ENCODE data around the gene ESRRB.
"Not testable (repeated sequence)": the region's sequence is repeated elsewhere in the genome, so short reads cannot be mapped to it uniquely, and the experiment has no call there.

ESRRB gene

DNA sequence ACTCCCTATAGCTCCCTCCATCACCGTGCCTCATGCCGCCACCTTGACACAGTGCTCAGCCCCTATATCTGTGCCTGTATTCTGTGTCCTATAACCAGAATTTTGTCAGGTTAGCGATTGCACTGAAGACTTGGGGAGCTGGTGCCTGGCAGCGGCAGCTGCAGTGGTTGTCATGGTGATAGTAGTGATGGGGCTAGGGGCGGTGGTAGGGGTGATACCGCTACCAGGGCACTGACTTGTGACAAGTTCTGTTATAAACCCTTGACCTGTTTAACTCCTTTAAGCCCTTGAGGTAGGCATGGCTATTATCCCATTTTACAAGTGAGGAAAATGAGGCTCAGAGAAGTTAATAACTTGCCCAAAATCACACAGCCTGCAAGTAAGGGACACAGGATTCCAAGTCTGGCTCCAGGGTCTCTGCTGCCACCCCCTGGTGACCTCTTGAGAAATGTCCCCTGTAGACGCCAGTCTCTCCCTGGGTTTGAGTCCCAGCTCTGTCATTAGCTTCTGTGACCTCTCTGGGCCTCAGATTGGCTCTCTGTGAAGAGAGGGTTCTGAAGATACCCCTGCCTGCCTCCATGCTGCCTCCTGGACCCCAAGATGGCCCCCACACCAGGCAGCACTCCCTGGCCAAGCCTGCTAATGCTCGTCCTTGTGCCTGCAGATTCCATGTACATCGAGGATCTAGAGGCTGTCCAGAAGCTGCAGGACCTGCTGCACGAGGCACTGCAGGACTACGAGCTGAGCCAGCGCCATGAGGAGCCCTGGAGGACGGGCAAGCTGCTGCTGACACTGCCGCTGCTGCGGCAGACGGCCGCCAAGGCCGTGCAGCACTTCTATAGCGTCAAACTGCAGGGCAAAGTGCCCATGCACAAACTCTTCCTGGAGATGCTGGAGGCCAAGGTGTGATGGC is 121.9 kb downstream of the ESRRB start:
- DNase-seq (ENCODE audit: low read depth): no peak

DNA sequence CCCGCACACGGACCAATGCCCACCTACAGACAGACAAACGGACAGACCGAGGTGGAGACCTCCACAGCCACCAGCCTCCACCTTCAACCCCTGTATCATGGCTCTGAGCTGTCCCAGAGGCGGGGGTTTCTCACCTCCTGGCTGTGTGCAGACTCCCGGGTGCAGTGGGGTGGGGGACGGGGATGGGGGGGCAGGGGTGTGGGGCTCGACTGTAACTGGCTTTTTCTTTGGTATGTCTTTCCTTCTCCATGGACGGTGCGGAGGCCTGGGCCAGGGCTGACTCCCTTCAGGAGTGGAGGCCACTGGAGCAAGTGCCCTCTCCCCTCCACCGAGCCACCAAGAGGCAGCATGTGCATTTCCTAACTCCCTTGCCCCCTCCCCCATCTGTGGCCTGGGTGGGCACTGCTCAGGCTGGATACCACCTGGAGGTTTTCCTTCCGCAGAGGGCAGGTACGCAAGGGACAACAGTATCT is 122.6 kb downstream of the ESRRB start:
- no peak for DNase-seq (ENCODE audit: low read depth)

DNA sequence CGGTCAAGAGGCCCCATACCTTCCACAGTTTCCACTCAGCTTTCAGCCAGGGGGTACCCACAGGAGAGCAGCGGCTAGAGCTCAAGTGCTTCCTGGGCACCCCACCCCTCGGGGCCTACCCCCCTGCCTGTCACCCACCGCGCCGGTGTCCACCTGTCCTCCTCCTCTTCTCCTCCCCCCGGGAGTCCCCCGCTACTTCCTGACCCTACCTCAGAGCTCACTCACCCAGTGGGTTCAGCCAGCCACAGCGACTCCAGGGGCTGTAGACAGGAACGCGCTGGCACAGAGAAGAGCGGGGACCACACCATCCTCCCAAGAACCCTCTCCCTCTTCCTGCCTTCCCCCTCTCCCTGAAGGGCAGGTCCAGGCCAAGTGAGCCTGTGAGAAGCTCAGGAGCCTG is 123.0 kb downstream of the ESRRB start:
- DNase-seq (ENCODE audit: low read depth): no peak

DNA sequence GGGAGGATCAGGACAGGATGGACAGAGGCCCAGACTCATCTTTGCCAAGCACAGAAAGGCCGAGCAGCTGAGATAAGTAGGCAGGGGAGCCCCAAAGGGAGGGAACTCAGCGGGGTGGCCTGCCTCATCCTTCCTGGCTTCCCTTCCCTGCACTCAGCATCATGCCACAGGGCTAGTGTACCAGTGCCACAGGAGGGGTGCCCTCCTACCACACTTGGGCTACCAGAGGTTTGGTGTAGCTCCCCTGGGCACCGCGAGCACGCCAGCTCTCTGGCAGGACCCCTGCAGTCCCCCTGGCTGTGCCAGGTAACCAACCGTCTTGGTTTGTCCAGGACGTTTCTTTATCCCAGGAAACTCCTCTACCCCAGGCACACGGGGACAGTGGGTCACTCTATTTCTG is 123.5 kb downstream of the ESRRB start:
- DNase-seq (ENCODE audit: low read depth): no peak

DNA sequence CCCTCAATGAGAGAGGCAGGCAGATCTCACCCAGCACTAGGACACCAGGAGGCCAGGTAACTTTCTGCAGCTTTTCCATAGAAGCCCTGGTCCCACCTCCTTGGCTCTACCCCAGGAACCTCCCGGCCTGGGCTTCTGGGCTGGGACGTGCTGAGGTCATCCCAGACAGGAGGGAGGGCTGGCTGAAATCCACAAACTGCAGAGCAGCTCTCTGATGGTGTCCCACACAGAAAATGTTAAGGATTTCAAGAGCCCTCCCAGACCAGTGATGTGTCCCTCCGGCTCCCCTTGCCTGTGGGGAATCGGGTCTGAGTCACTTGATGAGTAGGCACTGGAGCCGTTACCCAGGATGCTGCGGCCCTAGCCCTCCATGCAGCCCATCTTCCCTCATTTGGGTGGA is 124.1 kb downstream of the ESRRB start:
- no peak for DNase-seq (ENCODE audit: low read depth)

DNA sequence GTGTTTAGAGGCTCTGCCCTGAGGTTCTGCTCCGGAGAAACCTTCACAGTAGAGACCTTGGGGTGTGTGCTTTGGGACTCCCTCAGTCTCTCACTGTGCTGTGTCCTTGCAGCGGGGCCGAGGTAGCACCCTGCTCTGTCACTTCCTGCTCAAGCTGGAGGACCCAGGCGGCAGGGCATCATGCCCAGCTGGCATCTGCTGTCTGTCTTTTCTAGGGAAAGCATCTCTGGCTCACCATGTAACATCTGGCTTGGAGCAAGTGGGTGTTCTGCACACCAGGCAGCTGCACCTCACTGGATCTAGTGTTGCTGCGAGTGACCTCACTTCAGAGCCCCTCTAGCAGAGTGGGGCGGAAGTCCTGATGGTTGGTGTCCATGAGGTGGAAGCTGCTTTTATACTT is 124.5 kb downstream of the ESRRB start:
- no peak for DNase-seq (ENCODE audit: low read depth)

DNA sequence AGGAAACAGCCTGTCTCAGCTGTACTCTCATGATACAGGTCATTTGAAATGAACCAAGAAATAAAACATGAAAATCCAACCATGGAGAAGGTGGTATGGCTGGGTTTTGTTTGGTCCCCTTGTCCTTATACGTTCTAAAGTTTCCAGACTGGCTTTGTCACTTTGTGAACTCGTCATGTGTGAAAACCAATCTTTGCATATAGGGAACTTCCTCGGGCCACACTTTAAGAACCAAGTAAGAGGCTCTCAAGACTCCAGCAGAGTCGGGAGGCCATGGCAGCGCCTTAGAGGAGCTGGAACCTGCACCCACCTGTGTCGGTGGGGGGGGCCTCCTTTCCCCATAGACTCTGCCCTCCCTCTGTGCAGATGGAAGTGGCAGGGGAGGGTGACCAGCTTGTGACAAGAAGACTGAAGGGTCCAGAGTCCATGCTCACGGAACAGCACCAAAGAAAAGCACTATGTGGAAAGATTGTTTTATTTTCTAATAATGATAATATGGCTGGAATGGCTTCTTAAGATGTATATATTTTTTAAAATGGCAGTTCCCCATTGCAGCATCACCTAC is 125.3 kb downstream of the ESRRB start:
- DNase-seq (ENCODE audit: low read depth): no peak

DNA sequence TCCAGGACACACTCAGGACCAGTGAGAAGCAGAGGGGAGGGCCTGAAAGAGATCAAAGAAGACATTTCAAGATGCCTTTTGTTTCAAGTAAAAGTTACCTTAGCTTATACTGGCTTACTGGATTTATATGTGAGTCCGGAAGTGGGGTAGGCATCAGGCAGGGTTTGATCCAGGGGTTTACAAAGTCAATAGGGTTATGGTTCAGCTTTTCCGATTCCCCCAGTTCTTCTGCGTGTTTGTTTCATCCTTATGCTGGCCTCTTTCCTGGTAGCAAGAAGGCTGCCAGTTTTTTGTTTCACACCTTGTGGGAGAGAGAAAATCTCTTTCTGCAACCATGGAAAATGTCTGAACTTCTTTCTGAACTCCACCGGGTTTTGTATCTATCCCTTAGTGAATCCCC is 126.3 kb downstream of the ESRRB start:
- DNase-seq (ENCODE audit: low read depth): no peak

DNA sequence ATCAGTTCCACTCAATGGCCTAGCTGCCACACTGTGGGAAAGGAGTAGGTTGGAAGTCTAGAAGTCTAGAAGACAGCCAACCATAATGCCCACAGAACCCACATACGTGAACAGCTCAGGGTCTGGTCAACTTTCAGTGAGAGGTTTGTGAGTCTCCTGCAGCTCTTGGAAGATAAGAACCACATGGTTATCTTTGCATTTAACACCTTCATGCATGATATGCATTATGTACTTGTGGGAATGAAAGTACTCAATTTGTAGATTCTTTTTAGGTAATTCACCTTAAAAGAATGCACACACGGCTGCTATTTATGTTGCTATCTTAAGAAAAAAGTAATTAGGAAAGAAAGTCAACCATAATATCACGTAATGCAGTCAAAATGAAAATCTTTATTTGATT is 126.7 kb downstream of the ESRRB start:
- DNase-seq (ENCODE audit: low read depth): no peak

DNA sequence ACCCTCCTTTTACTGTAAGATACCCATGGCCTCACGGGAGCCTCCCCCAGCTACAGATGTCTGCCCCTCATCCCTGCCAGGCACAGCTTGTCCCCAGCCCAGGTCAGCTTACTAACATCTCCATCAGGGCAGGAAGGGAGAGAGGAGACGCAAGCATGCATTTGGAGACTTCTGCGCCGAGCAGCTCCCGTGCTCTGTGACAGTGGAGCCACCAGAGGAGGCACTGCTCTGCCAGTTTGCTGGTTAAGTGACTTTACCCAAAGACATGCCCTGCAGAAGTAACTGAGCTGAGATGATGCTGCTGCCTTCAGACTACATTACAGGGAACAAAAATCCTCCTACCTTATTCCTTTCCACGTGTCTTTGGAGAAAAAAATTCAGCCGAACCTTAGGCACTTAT is 133.4 kb downstream of the ESRRB start:
- DNase-seq (ENCODE audit: low read depth): no peak

DNA sequence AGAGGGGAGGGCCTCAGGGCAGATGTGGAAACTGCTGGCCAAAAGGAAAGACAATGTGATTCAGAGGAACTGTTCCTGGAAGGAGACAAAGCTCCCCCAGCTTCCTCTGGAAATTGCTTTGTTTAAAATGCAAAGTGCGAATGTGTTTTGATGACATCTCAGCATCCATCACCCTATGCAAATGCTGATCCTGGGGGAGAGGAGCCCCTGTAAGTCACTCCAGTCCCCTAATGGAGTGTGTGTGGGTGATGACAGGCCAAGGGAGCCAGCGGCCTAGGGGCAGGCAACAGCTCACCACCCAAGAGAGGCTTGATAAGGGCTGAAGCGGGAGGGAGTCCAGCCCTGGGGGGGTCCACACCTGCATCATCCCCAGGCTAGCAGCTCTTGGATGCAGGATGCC is 134.2 kb downstream of the ESRRB start:
- DNase-seq (ENCODE audit: low read depth): no peak

DNA sequence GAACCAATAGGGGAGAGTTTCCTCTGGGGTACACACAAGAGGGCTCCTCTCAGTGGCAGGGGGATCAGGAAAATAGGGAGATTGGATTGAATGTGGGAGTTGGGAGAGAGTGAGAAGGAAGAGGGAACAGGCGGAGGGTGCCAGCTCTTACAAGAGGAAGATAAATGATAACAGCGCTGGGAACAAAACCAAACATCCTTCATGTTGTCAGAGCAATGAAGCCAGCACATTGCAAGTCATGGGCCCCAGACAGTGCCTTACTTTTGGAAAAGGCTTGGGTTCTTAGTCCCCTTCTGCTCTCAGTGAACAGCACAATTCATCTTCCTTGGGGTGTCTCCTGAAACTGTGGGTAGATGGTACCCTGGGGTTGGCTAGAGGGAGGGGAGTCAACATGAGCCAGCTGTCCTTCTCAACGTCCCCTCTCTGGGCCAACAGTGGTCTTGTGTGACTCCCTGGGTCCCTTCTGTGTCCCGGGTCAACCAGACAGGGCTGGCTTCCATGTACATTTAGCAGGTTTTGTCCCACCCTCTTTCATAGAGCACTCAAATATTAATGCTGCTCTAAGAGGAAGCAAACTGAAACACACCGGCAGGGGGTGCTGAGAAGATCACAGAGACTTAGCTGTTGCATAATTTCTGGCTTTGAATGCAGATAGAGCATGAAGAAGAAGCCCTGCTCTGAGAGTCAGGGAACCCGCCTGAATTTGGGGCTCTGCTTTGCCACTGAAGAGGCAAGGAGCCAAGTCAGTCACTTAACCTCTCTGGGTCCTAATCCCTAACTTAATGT is 138.5 kb downstream of the ESRRB start:
- DNase-seq (ENCODE audit: low read depth): no peak

DNA sequence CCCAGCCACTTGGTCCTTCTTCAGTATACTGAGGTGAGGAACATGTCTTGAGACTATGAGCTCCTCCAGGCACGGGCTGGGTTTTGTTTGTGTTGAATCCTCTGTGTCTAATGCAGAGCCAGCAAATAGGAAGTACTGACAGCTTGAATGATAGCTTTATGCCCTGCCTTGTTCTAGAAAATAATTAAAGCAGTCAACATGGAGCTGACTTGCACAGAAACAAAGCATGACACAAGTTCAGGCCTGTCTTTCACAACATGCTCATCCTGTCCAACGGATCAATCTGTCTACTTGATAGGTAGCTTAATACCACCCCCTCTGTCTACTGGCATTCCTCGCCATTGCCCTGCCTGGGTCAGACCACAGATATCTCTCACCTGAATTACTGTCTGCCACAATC is 140.9 kb downstream of the ESRRB start:
- DNase-seq (ENCODE audit: low read depth): no peak

DNA sequence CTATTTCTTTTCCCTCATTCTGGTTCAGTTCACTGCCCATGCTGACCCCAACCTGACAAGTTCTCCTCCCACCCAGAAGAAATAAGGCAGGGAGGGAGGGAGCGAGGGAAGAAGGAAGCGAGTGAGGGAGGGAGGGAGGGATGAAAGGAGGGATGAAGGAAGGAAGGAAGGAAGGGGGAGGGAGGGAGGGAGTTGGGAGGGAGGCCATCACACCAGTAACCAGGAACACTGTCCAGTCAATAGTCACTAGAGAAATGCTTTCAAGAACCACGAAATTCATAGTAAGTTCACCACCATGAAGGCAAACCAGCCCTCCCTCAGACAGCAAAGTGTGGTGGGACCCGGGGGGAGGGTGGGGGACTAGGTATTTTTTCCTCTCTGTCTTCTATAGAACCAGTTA is 142.4 kb downstream of the ESRRB start:
- no peak for DNase-seq (ENCODE audit: low read depth)

DNA sequence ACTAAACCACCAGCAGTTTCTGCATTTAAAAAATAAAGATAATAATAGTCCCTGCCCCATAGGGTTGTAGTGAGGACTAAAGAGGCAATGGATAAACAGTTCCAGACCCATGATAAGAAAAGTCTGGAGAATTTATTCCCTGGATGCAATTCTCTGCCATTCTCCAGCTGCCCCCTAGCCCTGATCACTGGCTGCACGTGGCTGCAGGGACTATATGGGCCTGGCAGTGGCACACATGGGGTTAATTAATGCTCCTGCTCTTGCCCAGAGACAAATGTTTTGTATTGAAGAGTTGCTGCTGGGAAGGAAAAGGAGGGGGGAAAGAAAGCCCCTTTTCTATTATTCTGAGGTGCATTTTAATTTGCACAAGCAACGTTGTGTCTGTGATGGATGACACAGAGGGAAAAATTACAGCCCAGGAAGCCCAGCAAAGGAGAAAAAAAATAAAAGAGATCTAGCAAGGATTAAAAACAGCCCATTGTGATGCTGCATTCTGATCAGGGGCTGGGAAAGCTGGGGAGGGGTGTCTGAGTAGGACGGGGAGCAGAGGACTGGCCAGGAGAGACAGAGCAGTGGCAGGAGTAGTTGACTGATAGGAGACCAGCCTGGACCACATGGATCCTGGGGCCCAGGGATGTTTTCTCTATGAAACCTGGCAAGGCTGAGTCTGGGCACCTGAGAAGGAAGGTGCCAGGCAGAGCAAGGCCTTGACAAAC is 149.3 kb downstream of the ESRRB start:
- DNase-seq (ENCODE audit: low read depth): no peak

DNA sequence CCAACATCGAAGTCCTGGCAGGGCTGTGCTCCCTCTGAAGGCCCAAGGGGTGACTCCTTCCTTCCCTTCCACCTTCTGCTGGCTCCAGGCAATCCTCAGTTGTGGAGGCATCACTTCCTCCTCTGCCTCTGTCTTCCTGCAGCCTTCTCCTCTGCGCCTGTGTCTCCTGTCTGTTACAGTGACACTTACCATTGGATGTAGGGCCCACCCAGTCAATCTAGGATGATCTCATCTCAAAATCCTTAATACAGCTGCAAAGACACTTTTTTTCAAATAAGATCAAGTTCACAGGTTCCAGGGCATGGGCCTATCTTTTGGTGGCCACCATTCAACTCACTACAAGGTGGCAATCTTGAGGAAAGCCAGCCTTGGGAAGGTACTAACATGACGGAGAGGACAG is 155.1 kb downstream of the ESRRB start:
- DNase-seq (ENCODE audit: low read depth): no peak

DNA sequence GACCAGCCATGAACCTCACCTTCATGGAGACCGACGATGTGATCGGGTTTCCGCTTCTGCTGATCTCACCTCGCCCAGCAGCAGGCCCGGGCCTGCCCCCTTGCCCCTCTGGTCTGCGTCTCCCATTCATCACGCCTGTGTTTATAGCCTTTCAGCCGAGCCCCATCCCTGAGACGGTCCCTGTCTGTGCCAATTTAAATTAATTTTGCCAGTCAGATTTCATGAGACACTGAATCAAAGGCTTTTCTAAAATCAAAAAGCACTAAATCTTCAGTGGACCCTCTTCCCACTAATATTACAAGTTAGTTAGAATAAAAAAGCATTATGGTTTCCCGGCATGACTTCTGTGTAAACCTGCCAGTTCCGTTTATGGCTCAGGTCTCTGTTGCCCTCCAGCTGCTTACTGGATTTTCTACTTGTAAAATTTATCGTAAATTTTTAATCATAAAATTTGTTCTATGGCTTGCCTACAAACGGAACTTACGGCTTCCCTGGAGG is 155.9 kb downstream of the ESRRB start:
- DNase-seq (ENCODE audit: low read depth): no peak

DNA sequence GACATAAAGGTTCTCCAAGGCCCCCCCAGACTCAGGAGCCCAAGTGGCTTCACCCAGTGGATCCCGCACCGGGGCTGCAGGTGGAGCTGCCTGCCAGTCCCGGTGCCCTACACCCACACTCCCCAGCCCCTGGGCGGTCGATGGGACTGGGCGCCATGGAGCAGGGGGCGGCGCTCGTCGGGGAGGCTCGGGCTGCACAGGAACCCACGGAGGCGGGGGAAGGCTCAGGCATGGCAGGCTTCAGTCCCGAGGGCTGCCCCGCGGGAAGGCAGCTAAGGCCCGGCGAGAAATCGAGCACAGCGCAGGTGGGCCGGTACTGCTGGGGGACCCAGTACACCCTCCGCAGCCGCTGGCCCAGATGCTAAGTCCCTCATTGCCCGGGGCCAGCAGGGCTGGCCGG is 160.7 kb downstream of the ESRRB start:
- DNase-seq (ENCODE audit: low read depth): not testable (repeated sequence)

DNA sequence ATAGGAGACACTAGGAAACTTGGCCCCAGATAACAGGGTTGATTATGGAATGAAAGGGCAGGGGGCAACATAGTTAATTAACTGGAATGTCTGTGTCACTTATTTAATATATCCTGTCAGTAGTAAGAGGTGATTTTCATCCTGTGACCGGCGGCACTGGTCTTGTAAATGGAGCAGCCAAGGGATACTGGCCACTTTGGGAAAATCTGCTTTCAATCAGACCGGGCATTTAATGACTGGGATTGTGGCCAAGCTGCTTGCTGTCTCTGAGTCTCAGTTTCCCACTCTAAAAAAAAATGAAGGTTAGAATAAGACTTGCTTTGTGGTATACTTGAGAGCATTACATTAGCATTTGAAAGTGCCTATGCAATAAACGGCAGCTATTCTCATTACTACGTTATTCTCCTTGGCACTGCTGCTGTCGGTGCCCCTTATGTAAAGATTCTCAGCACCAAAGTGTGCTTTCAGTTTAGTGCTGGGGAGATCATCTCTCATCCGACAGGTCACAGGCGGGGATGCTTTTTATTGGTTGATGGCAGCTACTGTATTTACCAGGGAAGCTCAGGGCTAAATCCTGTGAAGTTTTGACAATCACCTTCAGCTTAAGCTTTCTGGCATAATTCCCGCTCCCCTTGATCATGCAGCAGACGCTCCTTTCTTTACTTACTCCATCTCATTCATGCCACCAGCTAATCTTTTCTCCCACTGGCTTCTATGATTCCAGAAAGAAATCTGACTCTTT is 162.1 kb downstream of the ESRRB start:
- DNase-seq (ENCODE audit: low read depth): no peak

DNA sequence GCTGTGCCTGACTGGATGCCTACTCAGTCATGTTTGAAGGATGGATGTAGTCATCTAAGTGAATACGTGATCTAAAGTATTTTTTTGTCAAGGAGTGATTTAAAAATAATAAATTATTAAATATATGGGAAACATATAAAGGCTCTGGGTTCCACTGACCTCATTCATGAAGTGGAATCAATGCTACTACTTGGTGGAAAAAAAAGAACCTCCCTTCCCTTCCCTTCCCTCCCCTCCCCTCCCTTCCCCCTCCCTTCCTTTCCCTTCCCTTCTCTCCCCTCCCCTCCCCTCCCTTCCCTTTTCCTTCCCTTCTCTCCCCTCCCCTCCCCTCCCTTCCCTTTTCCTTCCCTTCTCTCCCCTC is 162.7 kb downstream of the ESRRB start:
- DNase-seq (ENCODE audit: low read depth): no peak

DNA sequence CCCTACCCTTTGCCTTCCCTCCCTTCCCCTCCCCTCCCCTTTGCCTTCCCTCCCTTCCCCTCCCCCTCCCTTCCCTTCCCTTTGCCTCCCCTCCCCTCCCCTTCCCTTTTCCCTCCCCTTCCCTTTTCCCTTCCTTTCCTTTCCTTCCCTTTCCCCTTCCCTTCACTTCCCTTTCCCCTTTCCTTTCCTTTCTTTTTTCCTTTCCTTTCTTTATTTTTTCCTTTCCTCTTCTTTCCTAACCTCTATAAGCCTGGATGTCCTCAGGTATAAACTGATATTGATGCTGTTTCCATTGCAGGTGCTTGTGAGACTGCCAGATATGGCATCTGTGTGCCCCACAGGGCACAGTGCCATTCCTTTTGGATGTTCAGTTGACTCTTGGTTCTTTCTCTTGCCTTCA is 163.2 kb downstream of the ESRRB start:
- no peak for DNase-seq (ENCODE audit: low read depth)
